NCI-H2029 treated with DMSO at 0.1 percent for 48 hours (cell line): Measurements from ENCODE around the gene ABCG4.
A peak's percentile ranks its signal among the peaks of the same experiment; 100 is the strongest.
"Not testable (repeated sequence)": the region's sequence is repeated elsewhere in the genome, so short reads cannot be mapped to it uniquely, and the experiment has no call there.

Experiments
- DNase-seq: peaks from one replicate; lab custom pipeline; 2025; lab: John Stamatoyannopoulos, UW

The ABCG4 gene

DNA sequence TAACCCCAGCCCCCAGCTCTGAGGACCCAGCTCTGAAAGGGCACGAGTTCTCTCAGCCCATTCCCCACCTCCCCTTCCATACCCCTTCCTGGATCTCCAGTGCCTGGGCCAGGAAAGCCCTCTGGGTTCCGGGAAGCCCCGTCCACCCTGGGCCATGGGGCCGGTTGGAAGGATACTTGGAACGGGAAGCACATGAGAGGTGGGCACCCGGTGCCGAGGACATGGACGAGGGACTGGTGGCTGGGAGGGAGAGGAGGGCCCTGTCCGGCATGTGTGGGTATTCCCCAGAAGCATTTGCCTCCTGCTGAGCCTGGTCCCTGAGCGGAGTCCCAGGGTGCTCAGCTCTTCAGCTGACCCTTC is 32.6 kb upstream of the ABCG4 start:
- DNase-seq, result no peak

- DNase-seq, result no peak
These were observed 32.3 kb upstream of the ABCG4 start for GRCh38 chr11:119116601-119117000.

- no peak for DNase-seq
These were observed 31.7 kb upstream of the ABCG4 start for GRCh38 chr11:119117004-119117706.

GRCh38 chr11:119118227-119118626 is 30.6 kb upstream of the ABCG4 start:
- no peak for DNase-seq

- DNase-seq, result no peak
These were observed 29.9 kb upstream of the ABCG4 start for GRCh38 chr11:119118946-119119345.

DNA sequence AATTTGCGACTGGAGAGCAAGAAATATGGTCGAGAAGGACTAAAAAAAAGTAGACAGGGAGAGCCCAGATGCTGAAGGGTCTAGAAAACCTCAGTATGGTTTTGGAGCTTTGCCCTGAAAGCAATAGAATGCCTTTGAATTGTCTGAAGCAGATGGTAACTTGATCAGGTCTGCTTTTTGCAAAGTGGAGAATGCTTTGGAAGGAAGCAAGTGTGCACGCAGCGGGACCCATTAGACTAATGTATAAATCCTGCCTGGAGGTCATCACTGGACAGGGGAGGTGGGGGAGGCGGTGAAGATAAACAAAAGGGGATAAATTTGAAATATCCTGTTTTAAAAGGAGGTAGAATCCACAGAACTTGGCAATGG is 28.2 kb upstream of the ABCG4 start:
- no peak for DNase-seq

DNA sequence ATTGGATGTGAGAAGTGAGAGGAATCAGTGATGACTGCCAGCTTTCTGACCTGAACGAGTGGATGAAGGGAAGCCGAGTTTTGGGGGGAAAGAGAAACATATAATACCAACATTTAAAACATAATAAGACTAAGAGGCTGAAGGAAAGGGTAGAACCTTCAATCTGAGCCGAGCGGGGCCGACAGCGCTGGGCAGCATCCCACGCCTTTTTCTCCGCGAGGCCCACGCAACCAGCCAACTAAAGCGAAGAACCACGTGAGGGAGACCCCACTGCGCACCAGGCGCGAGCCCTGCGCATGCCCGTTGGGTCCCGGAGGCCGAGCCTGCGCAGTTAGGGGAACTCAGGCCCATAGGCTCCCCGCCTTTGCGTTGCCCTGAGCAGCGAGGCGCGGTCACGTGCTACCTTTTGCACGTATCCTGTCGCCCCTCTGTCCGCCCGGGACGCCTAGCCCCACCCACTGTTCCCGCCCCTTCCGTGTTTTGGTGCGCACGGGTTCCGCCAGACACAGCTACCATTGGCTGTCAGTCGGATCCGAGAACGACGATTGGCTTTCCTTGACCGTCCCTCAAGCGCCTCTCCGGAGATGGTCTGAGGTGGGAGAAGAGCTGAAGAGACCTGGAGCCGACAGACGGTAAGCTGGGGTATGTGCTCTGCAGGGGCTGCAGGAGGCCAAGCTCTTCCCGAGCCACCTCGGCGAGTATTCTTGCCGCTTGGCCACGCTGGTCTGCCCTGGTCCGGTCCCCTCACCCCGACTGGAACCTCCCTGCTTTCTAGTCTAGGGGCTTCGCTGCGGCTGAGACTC is 27.6 kb upstream of the ABCG4 start, which contains the start of gene HINFP:
Gene HINFP (plus strand): TSS at position 573 of the 803 bp plus-strand sequence. CDS start 5,365 bp downstream, outside the sequence.
- peak; percentile 90 for DNase-seq

GRCh38 chr11:119121811-119122124 is 27.1 kb upstream of the ABCG4 start:
- no peak for DNase-seq

DNA sequence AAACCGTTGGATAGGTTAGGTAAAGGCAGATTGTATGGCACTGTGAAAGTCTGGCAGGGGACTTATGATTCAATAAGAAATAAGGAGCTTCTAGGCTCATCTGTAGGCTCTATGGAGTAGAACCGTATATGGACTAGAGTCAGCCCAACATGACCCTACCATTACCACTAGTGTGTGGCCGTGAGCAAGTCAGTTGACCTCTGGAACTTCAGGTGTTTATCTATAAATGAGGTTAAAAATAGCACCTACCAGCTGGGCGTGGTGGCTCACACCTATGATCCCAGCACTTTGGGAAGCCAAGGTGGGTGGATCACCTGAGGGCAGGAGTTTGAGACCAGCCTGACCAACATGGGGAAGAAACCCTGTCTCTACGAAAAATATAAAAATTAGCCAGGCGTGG is 23.0 kb upstream of the ABCG4 start:
- no peak for DNase-seq

DNA sequence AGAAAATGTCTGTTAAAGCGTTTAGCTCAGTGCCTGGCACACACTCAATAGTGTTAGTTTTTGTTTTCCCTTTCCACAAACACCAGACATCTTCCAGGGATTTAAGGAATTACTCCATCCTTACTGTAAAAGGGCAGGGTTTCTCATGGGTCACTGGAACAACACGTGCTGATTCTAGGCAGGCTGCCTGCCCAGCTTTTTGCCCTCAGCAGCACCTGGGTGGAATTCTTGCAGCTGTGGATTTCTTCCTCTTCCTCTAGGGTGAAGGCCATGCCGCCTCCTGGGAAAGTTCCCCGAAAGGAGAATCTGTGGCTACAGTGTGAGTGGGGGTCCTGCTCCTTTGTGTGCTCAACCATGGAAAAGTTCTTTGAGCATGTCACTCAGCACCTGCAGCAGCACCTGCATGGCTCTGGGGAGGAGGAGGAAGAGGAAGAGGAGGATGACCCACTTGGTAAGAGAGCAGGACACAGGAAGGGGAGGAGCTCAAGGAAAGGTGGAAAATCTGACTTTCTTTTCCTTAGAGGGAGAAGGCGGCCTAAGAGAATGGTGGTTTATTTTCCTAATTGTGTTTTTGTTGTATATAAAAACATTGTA is 22.1 kb upstream of the ABCG4 start:
- DNase-seq, result no peak

DNA sequence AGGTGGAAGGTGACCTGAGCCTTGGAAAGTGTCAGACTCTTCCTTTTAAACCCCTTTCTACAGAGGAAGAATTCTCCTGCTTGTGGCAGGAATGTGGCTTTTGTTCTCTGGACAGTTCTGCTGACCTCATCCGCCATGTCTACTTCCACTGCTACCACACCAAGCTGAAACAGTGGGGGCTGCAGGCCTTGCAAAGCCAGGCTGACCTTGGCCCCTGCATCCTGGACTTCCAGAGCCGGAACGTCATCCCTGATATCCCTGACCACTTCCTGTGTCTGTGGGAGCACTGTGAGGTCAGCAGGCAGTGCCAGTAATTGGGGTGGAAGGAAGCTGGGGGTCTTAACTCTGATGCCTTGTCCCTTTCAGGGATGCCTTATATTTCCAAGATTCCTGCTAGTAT is 18.2 kb upstream of the ABCG4 start:
- DNase-seq, result no peak

DNA sequence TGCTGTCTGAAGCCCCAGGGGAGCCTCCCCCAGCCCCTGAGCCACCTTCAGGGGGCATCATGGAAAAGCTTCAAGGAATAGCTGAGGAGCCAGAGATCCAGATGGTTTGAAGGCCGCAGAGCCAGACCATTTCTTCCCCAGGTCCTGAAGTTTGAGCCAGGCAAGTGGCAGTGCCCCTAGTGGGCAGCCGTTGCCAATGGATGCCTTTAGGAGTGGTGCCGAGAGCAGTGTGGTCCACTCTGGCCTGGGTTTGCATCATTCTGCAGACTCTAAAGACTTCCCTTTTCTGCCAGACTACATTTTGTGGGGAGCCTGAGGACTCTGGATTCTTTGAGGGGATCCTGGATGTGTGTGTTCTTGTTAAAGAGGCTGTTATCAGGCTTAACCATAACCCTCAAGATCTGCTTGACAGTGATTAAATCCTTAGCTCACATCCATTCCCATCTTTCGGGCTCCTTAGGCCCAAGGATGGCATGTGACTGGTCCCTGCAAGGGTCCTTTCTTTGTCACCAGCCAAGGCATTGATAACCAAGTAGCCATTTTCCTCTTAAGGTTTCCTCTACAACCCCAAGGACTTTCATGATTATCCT is 14.4 kb upstream of the ABCG4 start:
- DNase-seq, result no peak

DNA sequence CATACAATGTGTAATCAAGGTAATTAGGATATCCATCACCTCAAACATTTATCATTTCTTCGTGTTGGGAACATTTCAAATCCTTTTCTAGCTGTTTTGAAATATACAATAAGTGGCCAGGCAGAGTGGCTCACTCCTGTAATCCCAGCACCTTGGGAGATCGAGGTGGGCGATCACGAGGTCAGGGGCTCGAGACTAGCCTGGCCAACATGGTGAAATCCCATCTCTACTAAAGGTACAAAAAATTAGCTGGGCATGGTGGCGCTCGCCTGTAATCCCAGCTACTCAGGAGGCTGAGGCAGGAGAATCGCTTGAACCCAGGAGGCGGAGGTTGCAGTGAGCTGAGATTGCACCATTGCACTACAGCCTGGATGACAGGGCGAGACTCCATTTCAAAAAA is 9.6 kb upstream of the ABCG4 start:
- not testable (repeated sequence) for DNase-seq

GRCh38 chr11:119144825-119145486 is 3.9 kb upstream of the ABCG4 start:
- no peak for DNase-seq

DNA sequence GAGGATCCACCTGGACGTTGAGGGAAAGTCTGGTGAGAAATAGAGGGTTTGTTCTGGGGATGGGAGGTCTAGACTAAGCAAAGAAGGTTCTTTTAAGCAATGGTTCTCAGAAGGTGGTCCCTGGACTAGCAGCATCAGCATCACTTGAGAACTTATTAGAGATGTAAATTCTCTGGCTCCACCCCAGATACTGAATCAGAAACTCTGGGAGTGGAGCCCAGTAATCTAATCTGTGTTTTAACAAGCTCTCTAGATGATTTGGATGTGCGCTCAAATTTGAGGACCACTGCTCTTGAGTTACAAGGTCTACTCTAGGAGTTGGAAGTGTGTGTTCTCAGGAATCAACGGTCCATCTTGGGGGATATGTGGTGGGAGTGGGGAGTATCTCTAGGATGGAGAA is 3.3 kb upstream of the ABCG4 start:
- DNase-seq, result no peak

- no peak for DNase-seq
These were observed 1.1 kb upstream of the ABCG4 start for GRCh38 chr11:119147604-119148333.

GRCh38 chr11:119148720-119149017 is 183 bp upstream of the ABCG4 start:
- no peak for DNase-seq

GRCh38 chr11:119149786-119150275 is 979 bp downstream of the ABCG4 start:
- no peak for DNase-seq

GRCh38 chr11:119152043-119152442 is 3.2 kb downstream of the ABCG4 start:
- DNase-seq, result no peak

- no peak for DNase-seq
These were observed 3.8 kb downstream of the ABCG4 start for GRCh38 chr11:119152604-119153003.

GRCh38 chr11:119153049-119153818 is 4.4 kb downstream of the ABCG4 start:
- DNase-seq, result no peak
